Kidney tubule cell (primary cell): ENCODE data around the gene NRG4.
"Not testable (repeated sequence)": the region's sequence is repeated elsewhere in the genome, so short reads cannot be mapped to it uniquely, and the experiment has no call there.

ENCODE experiments used
- DNase-seq: peaks from one replicate; pipeline ENCODE4 v3.0.0-alpha.2; 2018; ENCODE audit warnings: low spot score

Gene NRG4

GRCh38 chr15:76011627-76012551, at the start of gene NRG4:
Gene NRG4 (minus strand): TSS chr15:76012424. CDS start chr15:76011230, 1,194 bp downstream.
- peak; percentile 4 for DNase-seq

GRCh38 chr15:76061700-76062099, 49.5 kb upstream of the NRG4 start:
- DNase-seq = no peak

GRCh38 chr15:76060118-76060989, 48.1 kb upstream of the NRG4 start:
- no peak for DNase-seq

- peak; percentile 49 for DNase-seq
These were observed 47.3 kb upstream of the NRG4 start, which contains the start of gene TMEM266 for GRCh38 chr15:76059320-76060117. Gene TMEM266 (plus strand): TSS chr15:76059985. CDS start chr15:76134264, 74,279 bp downstream.

- no peak for DNase-seq
These were observed 46.6 kb upstream of the NRG4 start for GRCh38 chr15:76058714-76059319.

GRCh38 chr15:76057332-76058000, 45.2 kb upstream of the NRG4 start:
- DNase-seq = peak; percentile 42

GRCh38 chr15:76056931-76057330, 44.7 kb upstream of the NRG4 start:
- peak; percentile 74 for DNase-seq

GRCh38 chr15:76054201-76054600, 42.0 kb upstream of the NRG4 start:
- not testable (repeated sequence) for DNase-seq

- DNase-seq = no peak
These were observed 26.3 kb upstream of the NRG4 start for GRCh38 chr15:76038512-76038911.

GRCh38 chr15:76035593-76035992, 23.4 kb upstream of the NRG4 start:
- no peak for DNase-seq

GRCh38 chr15:76034111-76034510, 21.9 kb upstream of the NRG4 start:
- no peak for DNase-seq

- no peak for DNase-seq
These were observed 21.2 kb upstream of the NRG4 start for GRCh38 chr15:76033438-76033837.

GRCh38 chr15:76032046-76032445, 19.8 kb upstream of the NRG4 start:
- DNase-seq = no peak

- DNase-seq = no peak
These were observed 12.0 kb upstream of the NRG4 start for GRCh38 chr15:76024021-76024768.

GRCh38 chr15:76013470-76013869, 1.2 kb upstream of the NRG4 start:
- not testable (repeated sequence) for DNase-seq

GRCh38 chr15:76010613-76011012, 1.6 kb downstream of the NRG4 start:
- DNase-seq = no peak

- DNase-seq = no peak
These were observed 6.0 kb downstream of the NRG4 start for GRCh38 chr15:76006136-76006778.

- DNase-seq = no peak
These were observed 8.9 kb downstream of the NRG4 start for GRCh38 chr15:76003364-76003763.

GRCh38 chr15:75995611-75996010, 16.6 kb downstream of the NRG4 start:
- DNase-seq = no peak

GRCh38 chr15:75994220-75994619, 18.0 kb downstream of the NRG4 start:
- DNase-seq = no peak
